HG03280 (cell line): ENCODE data around the gene ZBTB7B.
A peak's percentile ranks its signal among the peaks of the same experiment; 100 is the strongest.
"Not testable (repeated sequence)": the region's sequence is repeated elsewhere in the genome, so short reads cannot be mapped to it uniquely, and the experiment has no call there.

Source experiments
- ATAC-seq: cut with Tn5 transposase; IDR thresholded peaks from one replicate; pipeline ENCODE4 v1.9.1; 2021; ENCODE audit warnings: mild to moderate bottlenecking, moderate library complexity; ENCODE audit not compliant: unreplicated experiment

ZBTB7B gene

DNA sequence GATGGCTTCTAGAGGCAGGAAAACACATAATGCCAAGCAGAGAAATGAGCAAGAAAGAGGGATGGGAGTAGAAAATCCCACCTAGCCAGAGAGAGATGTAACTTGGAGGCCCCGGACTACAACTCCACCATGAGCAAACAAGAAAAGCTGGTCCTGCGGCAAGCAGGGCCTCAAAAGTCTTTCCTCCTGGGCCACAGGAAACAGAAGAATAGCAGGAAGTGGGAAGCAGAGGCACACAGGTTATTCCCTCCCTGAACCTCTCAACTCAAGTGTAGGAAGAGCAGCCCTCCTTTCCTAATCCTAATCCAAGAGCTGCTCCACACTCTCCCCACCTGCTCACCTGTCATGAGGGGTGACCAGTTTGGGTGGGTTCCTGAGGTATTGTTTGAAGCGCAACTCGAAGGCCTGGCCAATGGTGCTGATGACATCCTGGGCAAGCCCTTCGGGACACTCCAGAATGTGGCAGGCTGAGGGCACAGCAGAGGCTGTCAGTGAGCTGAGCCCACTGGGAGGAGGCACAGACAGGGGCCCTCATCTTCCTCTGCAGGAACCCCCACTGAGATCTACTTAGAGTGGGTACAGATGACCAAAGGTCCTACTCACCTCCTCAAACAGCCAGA lies 35.2 kb upstream of the ZBTB7B start:
- no peak for ATAC-seq

- no peak for ATAC-seq
Observed at GRCh38 chr1:154968731-154969130, 33.9 kb upstream of the ZBTB7B start.

GRCh38 chr1:154969246-154969645 lies 33.4 kb upstream of the ZBTB7B start:
- ATAC-seq, result no peak

DNA sequence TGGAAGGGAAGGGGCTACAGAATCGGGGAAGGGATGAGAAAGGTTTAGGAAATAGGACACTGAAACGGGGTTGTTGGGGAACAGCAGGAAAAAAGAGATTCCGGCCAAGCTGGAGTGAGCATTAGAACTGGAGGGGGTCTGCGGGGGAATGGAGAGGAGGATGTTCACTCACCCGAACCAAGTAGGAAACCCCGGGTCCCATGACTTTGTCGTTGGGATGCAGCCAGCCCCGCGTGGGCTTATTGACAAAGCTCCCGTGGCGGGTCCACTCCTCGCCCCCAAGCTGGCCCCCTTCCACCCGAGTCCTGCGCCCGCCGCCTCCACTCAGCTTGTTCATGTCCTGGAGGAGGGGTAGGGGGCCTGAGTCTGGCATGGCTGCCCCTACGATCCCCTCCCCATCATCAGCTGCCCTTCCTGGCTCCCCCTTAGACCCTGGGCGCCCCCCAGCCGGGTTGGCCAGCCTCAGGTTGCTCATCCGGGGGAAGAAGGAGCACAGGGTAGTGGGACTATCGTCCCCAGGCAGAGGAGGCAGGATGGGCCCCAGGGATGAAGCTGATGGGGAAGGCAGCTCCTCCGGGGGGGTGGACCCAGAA lies 32.6 kb upstream of the ZBTB7B start:
- no peak for ATAC-seq

DNA sequence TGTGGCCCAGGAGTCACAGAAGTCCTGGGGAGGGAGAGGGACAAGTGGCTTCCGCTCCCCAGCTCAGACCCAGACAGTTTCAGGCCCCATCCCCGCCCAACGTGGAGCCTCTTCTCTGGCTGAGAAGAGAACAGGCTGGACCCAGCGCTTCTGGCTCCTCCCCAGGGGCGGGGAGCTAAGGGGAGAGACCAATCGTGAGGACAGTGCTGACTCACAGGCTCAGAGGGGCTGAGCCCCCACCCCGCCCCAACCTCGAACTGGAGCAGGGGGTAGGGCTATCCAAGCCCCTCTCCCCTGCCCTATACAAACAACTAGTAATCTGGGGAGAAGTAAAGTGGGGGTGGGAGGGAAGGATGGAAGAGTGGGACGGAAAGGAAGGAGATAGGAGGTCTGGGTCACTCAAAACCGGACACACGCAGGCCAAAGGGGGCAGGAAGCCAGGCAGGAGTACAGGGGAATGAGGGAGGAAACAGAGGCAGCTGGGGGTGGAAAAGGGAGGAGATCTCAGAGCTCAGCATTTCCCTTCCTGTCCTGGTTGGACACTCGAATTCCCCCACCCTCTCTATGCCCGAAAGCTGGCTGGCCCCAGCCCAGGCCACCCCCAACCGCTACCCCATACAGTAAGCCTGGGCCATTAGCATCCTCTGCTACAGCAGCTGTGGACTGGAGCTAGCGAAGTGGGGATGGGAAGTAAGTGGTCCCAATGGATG lies 31.8 kb upstream of the ZBTB7B start, which contains the start of gene SHC1:
SHC1 (minus strand) TSS at position 117 of the 710 bp plus-strand sequence. CDS start 221 bp downstream, outside the sequence.
- ATAC-seq, result no peak

GRCh38 chr1:154971341-154971998 lies 31.1 kb upstream of the ZBTB7B start:
- no peak for ATAC-seq

GRCh38 chr1:154972213-154972516 lies 30.4 kb upstream of the ZBTB7B start:
- no peak for ATAC-seq

- ATAC-seq, result no peak
Observed at GRCh38 chr1:154972517-154973343, 29.9 kb upstream of the ZBTB7B start.

- no peak for ATAC-seq
Observed at GRCh38 chr1:154973344-154974101, 29.1 kb upstream of the ZBTB7B start.

DNA sequence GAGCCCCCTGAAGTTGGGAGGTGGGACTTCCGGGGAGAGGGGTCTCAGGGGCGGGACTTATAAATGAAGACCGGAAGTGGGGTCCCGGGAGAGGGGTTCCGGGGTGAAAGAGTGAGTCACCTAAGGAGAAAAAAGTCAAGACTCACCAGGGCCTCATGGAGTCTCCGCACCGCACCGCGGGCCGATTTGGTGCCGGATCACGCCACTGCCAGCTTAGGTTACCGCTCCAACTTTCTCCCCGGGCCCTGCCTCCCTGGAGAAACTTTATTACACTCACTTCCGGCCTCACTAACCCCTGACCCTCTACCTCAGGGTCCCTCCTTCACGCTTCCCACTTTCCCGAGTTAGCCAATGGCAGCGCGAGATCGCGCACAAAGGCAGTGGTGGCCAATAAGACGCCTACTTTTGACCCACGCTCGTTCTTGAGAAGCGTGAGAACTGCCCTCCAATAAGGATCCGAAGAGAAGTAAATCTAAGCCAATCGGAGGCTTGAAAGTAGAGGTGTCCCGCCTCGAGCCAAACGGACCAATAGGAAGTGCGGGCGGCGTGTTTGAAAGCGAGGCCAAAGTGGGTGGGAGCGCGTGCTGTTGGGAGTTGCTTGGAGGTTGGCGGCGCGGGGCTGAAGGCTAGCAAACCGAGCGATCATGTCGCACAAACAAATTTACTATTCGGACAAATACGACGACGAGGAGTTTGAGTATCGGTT lies 28.3 kb upstream of the ZBTB7B start, which contains the start of gene CKS1B:
CKS1B (plus strand) TSS at position 580 of the 706 bp plus-strand sequence; CDS start at position 645, 65 bp downstream.
- ATAC-seq, result peak; percentile 76

GRCh38 chr1:154974808-154975408 lies 27.7 kb upstream of the ZBTB7B start:
- ATAC-seq, result peak; percentile 53

GRCh38 chr1:154975409-154976059 lies 27.1 kb upstream of the ZBTB7B start:
- no peak for ATAC-seq

- not testable (repeated sequence) for ATAC-seq
Observed at GRCh38 chr1:154977762-154978161, 24.8 kb upstream of the ZBTB7B start.

DNA sequence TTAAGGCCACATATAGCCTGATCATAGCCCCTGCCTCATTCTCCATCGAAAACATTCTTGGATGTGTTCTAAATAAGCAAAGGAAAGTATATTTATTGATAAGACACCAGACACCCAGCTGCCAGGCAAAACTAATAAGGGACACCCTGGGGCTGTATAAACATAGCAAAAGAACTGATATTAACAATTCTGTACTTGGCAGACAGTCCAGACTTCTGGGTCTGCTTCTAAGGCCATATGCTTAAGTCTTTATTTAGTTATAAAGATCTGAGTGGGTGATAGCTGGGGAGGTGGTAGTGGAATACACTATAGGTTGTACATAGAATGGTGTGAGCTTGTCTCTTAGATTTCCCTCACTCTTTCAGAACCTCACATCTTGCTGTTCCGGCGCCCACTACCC lies 24.2 kb upstream of the ZBTB7B start:
- ATAC-seq, result no peak

- ATAC-seq, result no peak
Observed at GRCh38 chr1:154982341-154982740, 20.3 kb upstream of the ZBTB7B start.

GRCh38 chr1:154982897-154983648 lies 19.5 kb upstream of the ZBTB7B start, which contains the start of gene FLAD1:
Gene FLAD1 (plus strand): TSS chr1:154983344. CDS start chr1:154983695, 351 bp downstream.
- ATAC-seq, result peak; percentile 98

DNA sequence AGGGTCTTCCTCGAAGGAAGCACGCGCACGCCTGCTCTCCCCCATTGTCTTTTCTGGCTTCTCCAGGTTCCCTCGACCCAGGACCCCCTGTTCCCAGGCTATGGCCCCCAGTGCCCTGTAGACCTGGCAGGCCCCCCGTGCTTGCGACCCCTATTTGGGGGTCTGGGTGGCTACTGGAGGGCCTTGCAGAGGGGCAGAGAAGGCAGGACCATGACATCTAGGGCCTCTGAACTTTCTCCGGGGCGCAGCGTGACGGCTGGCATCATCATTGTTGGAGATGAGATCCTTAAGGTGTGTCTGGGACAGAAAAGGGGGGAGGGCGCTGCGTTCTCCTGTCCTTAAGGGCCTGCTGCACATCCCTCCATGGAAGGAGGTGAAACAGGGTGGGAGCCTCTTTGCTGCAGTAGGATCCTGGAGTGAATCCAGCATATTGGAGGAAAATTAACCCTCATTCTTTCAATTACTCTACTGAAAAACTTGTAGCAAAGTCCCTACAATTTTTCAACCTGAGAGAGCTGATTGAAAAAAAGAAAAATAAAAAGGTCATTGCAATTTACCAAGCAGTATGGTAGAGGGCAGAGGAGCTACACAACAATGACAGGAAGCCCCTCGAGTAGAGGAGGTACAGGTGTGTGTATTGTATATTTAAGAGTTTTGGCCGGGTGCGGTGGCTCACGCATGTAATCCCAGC lies 18.7 kb upstream of the ZBTB7B start:
- no peak for ATAC-seq
